DMS114 treated with DMSO at 0.1 percent for 48 hours (cell line): ENCODE measurements around the gene BIVM.
A peak's percentile ranks its signal among the peaks of the same experiment; 100 is the strongest.

Experiments used
- DNase-seq: peaks from one replicate; lab custom pipeline; 2025; ENCODE audit not compliant: unreplicated experiment; lab: John Stamatoyannopoulos, UW

Gene BIVM

GRCh38 chr13:102838982-102839381 is 40.1 kb downstream of the BIVM start:
- DNase-seq: no peak

DNA sequence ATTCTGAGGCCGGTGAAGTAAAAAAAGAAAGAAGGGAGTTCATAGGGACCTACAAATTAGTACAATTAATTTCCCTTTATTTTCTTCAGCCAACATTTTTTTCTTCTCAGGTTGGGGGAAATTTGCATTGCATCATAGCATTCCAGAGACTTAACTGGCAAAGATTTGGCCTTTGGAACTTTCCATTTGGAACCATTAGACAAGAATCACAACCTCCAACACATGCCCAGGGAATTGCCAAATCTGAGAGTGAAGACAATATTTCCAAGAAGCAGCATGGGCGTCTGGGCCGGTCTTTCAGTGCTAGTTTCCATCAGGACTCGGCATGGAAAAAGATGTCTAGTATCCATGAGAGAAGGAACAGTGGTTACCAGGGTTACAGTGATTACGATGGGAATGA is 40.5 kb downstream of the BIVM start:
- no peak for DNase-seq

- DNase-seq: no peak
These were observed 46.3 kb downstream of the BIVM start for GRCh38 chr13:102845289-102845629.

DNA sequence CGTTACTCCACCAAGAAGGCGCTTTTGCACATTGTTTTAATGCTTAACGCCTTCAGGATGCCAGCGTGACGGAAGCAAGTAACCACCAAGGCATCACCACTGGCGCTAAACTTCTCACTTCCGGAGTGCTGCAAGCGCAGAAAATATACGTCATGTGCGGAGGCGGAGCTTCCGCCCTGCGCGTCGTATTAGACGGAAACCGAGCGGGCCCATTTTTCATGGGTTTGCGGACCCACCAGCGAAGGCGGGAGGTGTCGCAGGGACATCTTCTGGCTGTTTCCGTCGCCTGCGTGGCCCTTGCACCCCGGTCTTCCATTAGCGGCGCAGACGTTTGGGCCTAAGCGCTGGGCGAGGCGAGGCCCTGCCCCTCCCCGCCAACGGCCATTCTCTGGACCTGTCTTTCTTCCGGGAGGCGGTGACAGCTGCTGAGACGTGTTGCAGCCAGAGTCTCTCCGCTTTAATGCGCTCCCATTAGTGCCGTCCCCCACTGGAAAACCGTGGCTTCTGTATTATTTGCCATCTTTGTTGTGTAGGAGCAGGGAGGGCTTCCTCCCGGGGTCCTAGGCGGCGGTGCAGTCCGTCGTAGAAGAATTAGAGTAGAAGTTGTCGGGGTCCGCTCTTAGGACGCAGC is 46.8 kb downstream of the BIVM start, which contains the start of gene ERCC5:
TSS of gene ERCC5 (plus strand) at position 403 of the 631 bp plus-strand sequence. CDS start 235 bp downstream, outside the sequence.
- peak; percentile 84 for DNase-seq

- DNase-seq: peak; percentile 15
These were observed 47.5 kb downstream of the BIVM start for GRCh38 chr13:102846261-102847015.

DNA sequence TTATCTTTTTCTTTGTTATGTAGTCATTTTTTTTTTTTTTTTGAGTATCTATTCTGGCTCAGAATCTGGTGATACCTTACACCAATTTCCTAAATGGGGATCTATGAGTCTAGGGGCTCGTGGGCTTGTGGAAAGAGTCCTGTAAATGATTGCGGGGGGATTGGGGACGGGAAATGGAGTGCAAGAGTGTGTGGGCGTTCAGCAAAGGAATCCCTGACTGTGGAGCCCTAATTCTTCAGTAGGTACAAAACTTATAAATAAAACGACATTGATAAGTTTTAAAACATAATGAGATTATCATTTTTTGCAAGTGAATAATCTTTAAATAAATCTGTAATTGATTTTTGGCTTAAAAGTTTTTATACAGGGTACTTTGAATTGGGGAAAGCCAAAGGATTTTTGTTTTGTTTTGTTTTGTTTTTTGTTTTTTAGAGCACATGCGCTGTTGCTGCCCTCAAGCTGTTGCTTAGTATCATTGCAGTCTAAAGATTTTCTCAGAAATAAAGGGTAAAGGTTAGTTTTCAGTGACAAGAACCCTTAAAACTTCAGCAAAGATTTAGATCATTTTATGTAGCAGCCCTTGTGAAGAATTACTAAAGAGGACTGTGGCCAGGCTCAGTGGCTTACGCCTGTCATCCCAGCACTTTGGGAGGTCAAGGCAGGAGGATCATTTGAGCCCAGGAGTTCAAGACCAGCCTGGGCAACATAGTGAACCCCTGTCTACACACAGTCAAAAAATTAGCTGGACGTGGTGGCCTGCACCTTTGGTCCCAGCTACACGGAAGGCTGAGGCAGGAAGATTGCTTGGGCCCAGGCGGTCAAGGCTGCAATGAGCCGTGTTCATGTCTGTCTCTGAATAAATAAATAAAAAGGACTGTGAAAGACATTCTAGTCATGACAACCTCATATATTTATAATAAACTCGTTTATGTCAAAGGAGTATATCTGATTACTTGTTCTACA is 48.6 kb downstream of the BIVM start:
- peak; percentile 61 for DNase-seq

GRCh38 chr13:102848956-102849355 is 50.0 kb downstream of the BIVM start:
- DNase-seq: no peak

DNA sequence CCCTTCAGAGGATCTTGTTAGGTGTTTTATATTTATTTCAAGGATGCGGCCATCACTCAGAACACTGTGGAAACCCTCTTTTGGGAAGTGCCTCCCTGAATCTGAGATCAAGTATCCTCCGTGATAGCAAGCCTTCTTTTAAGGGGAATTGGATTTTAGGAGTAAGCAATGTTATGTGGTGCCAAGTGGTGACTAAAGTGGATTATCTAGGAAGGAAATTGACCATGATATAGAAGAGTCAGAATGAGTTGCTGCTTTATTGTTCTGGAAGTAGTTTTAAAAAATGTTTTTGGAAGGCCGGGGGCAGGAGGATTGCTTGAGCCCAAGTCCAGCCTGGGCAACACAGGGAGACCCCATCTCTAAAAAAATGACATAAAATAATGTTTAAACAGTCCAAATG is 53.6 kb downstream of the BIVM start:
- no peak for DNase-seq

DNA sequence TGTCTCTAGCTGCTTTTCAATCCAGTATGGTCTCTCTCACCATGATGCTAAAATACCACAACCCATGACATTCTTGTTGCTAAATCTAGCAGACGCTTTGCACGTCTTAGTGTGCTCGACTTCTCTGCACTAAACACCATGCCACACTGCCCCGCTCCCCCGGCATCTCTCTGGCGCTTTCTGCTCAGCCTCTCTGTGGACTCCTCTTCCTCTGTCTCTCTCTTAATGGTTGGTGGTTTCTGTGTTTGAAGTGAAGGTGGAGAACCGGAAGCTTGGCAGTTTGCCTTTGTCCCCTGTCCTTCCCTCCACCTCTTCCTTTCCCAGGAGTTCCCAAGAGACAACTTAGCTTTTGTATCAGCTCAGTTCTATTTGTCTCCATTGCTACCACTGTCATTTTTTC is 55.8 kb downstream of the BIVM start:
- DNase-seq: no peak

DNA sequence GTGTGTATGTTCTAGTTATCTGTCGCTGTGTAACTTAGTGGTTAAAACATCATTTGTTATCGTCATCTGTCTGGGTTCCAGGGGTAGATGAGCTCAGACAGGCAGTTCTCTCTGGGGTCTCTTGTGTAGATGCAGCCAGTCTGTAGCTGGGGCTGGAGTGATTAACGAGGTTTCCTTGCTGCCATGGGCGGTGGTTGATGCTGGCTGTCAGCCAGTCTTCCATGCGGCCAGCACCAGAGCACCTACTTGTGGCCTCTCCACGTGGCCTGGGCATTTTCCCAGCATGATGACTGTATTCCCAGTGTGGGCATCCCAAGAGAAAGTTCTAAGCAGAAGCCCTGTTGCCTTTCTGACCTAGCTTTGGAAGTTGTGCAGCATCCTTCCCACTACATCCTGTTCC is 57.6 kb downstream of the BIVM start:
- DNase-seq: no peak

DNA sequence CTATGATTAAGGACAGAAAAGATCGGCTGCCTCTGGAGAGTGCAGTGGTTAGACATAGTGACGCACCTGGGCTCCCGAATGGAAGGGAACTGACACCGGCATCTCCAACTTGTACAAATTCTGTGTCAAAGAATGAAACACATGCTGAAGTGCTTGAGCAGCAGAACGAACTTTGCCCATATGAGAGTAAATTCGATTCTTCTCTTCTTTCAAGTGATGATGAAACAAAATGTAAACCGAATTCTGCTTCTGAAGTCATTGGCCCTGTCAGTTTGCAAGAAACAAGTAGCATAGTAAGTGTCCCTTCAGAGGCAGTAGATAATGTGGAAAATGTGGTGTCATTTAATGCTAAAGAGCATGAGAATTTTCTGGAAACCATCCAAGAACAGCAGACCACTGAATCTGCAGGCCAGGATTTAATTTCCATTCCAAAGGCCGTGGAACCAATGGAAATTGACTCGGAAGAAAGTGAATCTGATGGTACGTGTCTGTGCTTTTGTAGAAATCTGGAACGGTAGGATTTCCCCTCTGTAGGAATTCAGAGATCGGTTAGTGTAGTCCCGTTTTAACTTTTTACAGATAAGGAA is 63.8 kb downstream of the BIVM start:
- no peak for DNase-seq

DNA sequence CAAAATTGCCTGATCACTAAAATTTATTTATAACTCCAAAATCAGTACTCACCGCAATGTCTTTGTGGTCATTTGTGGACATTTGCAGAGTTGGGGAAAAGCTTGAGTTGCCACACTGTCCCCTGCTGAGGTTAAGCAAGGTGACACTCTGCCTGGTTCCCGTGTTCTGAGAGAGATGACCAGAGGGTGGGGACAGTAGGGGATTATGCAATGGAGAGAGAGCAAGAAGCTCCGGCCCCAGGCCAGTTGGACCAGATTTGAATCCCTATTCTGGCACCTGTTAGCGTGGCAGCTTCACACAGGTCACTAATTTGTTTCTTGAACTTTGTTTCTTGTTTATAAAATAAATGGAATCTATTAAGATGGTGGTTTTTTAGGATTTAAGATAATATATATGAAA is 64.7 kb downstream of the BIVM start:
- no peak for DNase-seq

GRCh38 chr13:102868366-102868936 is 69.5 kb downstream of the BIVM start:
- no peak for DNase-seq

- no peak for DNase-seq
These were observed 71.2 kb downstream of the BIVM start for GRCh38 chr13:102869948-102870676.

DNA sequence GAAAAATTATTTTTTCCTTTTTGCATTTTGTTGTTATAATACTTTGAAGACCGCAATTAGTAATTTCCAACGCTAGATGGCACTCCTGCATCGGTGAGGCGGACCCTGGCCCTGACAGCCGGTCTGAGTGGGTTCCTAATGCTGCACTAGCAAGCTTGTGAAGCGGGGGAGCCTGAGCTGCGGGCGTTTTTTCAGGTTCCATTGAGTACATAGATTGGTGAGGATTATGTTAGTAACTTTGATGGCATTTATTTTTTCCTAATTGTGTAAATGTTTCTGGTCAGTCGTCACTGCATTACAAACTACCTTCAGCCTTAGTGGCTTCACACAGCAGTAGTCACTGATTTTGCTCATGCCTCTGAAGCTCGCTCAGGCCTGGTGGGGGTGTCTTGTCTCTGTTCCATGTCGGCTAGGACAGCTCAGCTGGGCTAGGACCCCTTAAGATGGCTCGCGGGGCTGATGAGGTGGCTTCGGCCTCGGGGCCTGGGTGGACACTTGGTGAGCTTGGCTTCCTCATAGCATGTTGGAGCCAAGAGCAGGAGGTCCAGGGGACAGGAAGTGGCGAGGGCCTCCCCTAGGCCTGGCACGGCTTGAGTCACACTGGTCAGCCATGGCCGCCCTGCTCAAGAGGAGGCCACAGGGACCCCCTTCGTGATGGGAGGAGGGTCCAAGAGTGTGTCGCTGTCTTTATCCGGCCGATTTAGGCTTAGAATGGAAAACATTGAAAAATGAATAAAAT is 71.9 kb downstream of the BIVM start:
- DNase-seq: peak; percentile 38

DNA sequence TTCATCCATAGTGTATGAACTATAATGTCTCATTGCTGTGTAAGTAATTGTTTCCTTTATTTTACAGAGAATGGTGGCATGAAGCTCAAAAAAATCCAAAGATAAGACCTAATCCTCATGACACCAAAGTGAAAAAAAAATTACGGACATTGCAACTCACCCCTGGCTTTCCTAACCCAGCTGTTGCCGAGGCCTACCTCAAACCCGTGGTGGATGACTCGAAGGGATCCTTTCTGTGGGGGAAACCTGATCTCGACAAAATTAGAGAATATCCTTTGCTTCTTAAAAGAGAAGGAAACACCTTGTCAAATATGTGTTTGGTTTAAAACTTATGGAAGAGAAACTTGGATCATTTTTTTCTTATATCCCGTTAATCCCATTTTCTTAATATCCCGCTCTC is 73.2 kb downstream of the BIVM start:
- no peak for DNase-seq

- DNase-seq: no peak
These were observed 73.6 kb downstream of the BIVM start for GRCh38 chr13:102872531-102872930.

DNA sequence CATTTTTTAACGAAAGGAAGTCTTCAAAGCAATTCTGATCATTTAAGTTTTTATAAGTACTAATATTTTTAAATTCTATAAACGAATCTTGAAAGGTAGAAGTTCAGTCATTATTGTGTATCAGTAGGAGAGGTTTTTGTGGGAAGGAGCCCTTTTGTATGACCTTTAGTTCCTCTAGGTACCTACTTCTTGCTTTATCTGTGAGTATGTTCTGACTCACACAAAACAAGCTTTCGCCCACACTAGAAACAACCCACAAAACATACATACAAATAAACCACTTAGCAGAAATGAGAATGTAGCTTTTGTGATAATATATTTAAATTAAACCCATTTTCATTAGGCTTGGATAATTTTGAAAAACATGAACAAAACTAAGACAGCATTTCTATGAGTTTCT is 74.7 kb downstream of the BIVM start:
- DNase-seq: no peak

- DNase-seq: no peak
These were observed 76.3 kb downstream of the BIVM start for GRCh38 chr13:102875256-102875655.

- DNase-seq: no peak
These were observed 78.4 kb downstream of the BIVM start for GRCh38 chr13:102877303-102877702.
